ENCODE results near the gene ATP10A.

Gene ATP10A

GRCh38 chr15:25676070-25676469 lies 187.1 kb downstream of the ATP10A start:
- H3K4me3 ChIP-seq (ENCODE audit: low read depth in 1 of 2, low read length in 2 of 2): no peak overlapping the region

GRCh38 chr15:25675396-25675795 lies 187.7 kb downstream of the ATP10A start:
- Histone ChIP-seq H3K27ac (ENCODE audit: low read depth, low read length) (no peak overlapping the region), H3K27me3 (ENCODE audit: control insufficient read depth in 1 of 2, insufficient read depth in 2 of 2, low read length in 2 of 2) (no peaks in the 10 kb centered on the region), H3K9ac (ENCODE audit: low read depth in 1 of 2, low read length in 2 of 2) (no peak overlapping the region), H3K36me3 (ENCODE audit: control insufficient read depth in 1 of 2, insufficient read depth in 2 of 2, low read length in 2 of 2) (no peaks in the 10 kb centered on the region), H3K4me1 (ENCODE audit: control insufficient read depth in 1 of 2, insufficient read depth in 2 of 2, low read length in 2 of 2) (peaks cover 0 to under 1% of the 10 kb centered on the region in 2 donors), H3K9me3 (ENCODE audit: control insufficient read depth in 1 of 2, low read length in 2 of 2) (peaks cover 16 to 33% of the 10 kb centered on the region in 2 donors), H3K4me3 (ENCODE audit: low read depth in 1 of 2, low read length in 2 of 2) (no peak overlapping the region)

More at GRCh38 chr15:25676070-25676469, 187.1 kb downstream of the ATP10A start:
- Histone ChIP-seq H3K36me3 (ENCODE audit: control insufficient read depth in 1 of 2, insufficient read depth in 2 of 2, low read length in 2 of 2) (no peaks in the 10 kb centered on the region), H3K27me3 (ENCODE audit: control insufficient read depth in 1 of 2, insufficient read depth in 2 of 2, low read length in 2 of 2) (no peaks in the 10 kb centered on the region), H3K4me1 (ENCODE audit: control insufficient read depth in 1 of 2, insufficient read depth in 2 of 2, low read length in 2 of 2) (no peaks in the 10 kb centered on the region), H3K9me3 (ENCODE audit: control insufficient read depth in 1 of 2, low read length in 2 of 2) (peaks cover 16 to 37% of the 10 kb centered on the region in 2 donors), H3K27ac (ENCODE audit: low read depth, low read length) (no peak overlapping the region), H3K9ac (ENCODE audit: low read depth in 1 of 2, low read length in 2 of 2) (no peak overlapping the region)

GRCh38 chr15:25674913-25675312 lies 188.2 kb downstream of the ATP10A start:
- Histone ChIP-seq H3K36me3 (ENCODE audit: control insufficient read depth in 1 of 2, insufficient read depth in 2 of 2, low read length in 2 of 2) (no peaks in the 10 kb centered on the region), H3K9me3 (ENCODE audit: control insufficient read depth in 1 of 2, low read length in 2 of 2) (peaks cover 13 to 30% of the 10 kb centered on the region in 2 donors), H3K27ac (ENCODE audit: low read depth, low read length) (no peak overlapping the region), H3K9ac (ENCODE audit: low read depth in 1 of 2, low read length in 2 of 2) (no peak overlapping the region), H3K4me3 (ENCODE audit: low read depth in 1 of 2, low read length in 2 of 2) (no peak overlapping the region), H3K4me1 (ENCODE audit: control insufficient read depth in 1 of 2, insufficient read depth in 2 of 2, low read length in 2 of 2) (peaks cover 0 to 3% of the 10 kb centered on the region in 2 donors), H3K27me3 (ENCODE audit: control insufficient read depth in 1 of 2, insufficient read depth in 2 of 2, low read length in 2 of 2) (no peaks in the 10 kb centered on the region)

- no peak overlapping the region for H3K9ac ChIP-seq (ENCODE audit: low read depth in 1 of 2, low read length in 2 of 2)
- H3K27me3 ChIP-seq (ENCODE audit: control insufficient read depth in 1 of 2, insufficient read depth in 2 of 2, low read length in 2 of 2): no peaks in the 10 kb centered on the region
- H3K9me3 ChIP-seq (ENCODE audit: control insufficient read depth in 1 of 2, low read length in 2 of 2): peaks cover 13 to 30% of the 10 kb centered on the region in 2 donors
- no peaks in the 10 kb centered on the region for H3K36me3 ChIP-seq (ENCODE audit: control insufficient read depth in 1 of 2, insufficient read depth in 2 of 2, low read length in 2 of 2)
- peaks cover 0 to 3% of the 10 kb centered on the region in 2 donors for H3K4me1 ChIP-seq (ENCODE audit: control insufficient read depth in 1 of 2, insufficient read depth in 2 of 2, low read length in 2 of 2)
- no peak overlapping the region for H3K27ac ChIP-seq (ENCODE audit: low read depth, low read length)
- no peak overlapping the region for H3K4me3 ChIP-seq (ENCODE audit: low read depth in 1 of 2, low read length in 2 of 2)
These were observed 189.2 kb downstream of the ATP10A start for GRCh38 chr15:25673972-25674371.

GRCh38 chr15:25673351-25673750 lies 189.8 kb downstream of the ATP10A start:
- no peaks in the 10 kb centered on the region for H3K27me3 ChIP-seq (ENCODE audit: control insufficient read depth in 1 of 2, insufficient read depth in 2 of 2, low read length in 2 of 2)
- no peak overlapping the region for H3K27ac ChIP-seq (ENCODE audit: low read depth, low read length)
- peaks cover 13 to 28% of the 10 kb centered on the region in 2 donors for H3K9me3 ChIP-seq (ENCODE audit: control insufficient read depth in 1 of 2, low read length in 2 of 2)
- H3K9ac ChIP-seq (ENCODE audit: low read depth in 1 of 2, low read length in 2 of 2): no peak overlapping the region
- H3K36me3 ChIP-seq (ENCODE audit: control insufficient read depth in 1 of 2, insufficient read depth in 2 of 2, low read length in 2 of 2): no peaks in the 10 kb centered on the region
- peaks cover 0 to 3% of the 10 kb centered on the region in 2 donors for H3K4me1 ChIP-seq (ENCODE audit: control insufficient read depth in 1 of 2, insufficient read depth in 2 of 2, low read length in 2 of 2)
- no peak overlapping the region for H3K4me3 ChIP-seq (ENCODE audit: low read depth in 1 of 2, low read length in 2 of 2)

GRCh38 chr15:25671132-25671531 lies 192.0 kb downstream of the ATP10A start:
- Histone ChIP-seq H3K4me3 (ENCODE audit: low read depth in 1 of 2, low read length in 2 of 2) (no peak overlapping the region), H3K4me1 (ENCODE audit: control insufficient read depth in 1 of 2, insufficient read depth in 2 of 2, low read length in 2 of 2) (peaks cover 0 to 3% of the 10 kb centered on the region in 2 donors), H3K9ac (ENCODE audit: low read depth in 1 of 2, low read length in 2 of 2) (no peak overlapping the region), H3K36me3 (ENCODE audit: control insufficient read depth in 1 of 2, insufficient read depth in 2 of 2, low read length in 2 of 2) (no peaks in the 10 kb centered on the region), H3K27ac (ENCODE audit: low read depth, low read length) (no peak overlapping the region), H3K9me3 (ENCODE audit: control insufficient read depth in 1 of 2, low read length in 2 of 2) (peaks cover 16 to 19% of the 10 kb centered on the region in 2 donors), H3K27me3 (ENCODE audit: control insufficient read depth in 1 of 2, insufficient read depth in 2 of 2, low read length in 2 of 2) (no peaks in the 10 kb centered on the region)

GRCh38 chr15:25670621-25671020 lies 192.5 kb downstream of the ATP10A start:
- H3K9ac ChIP-seq (ENCODE audit: low read depth in 1 of 2, low read length in 2 of 2): no peak overlapping the region
- peaks cover 16 to 18% of the 10 kb centered on the region in 2 donors for H3K9me3 ChIP-seq (ENCODE audit: control insufficient read depth in 1 of 2, low read length in 2 of 2)
- peaks cover 0 to 3% of the 10 kb centered on the region in 2 donors for H3K4me1 ChIP-seq (ENCODE audit: control insufficient read depth in 1 of 2, insufficient read depth in 2 of 2, low read length in 2 of 2)
- no peaks in the 10 kb centered on the region for H3K36me3 ChIP-seq (ENCODE audit: control insufficient read depth in 1 of 2, insufficient read depth in 2 of 2, low read length in 2 of 2)
- H3K27ac ChIP-seq (ENCODE audit: low read depth, low read length): no peak overlapping the region
- H3K27me3 ChIP-seq (ENCODE audit: control insufficient read depth in 1 of 2, insufficient read depth in 2 of 2, low read length in 2 of 2): no peaks in the 10 kb centered on the region
- no peak overlapping the region for H3K4me3 ChIP-seq (ENCODE audit: low read depth in 1 of 2, low read length in 2 of 2)

GRCh38 chr15:25670025-25670554 lies 193.0 kb downstream of the ATP10A start:
- H3K9ac ChIP-seq (ENCODE audit: low read depth in 1 of 2, low read length in 2 of 2): no peak overlapping the region
- H3K27me3 ChIP-seq (ENCODE audit: control insufficient read depth in 1 of 2, insufficient read depth in 2 of 2, low read length in 2 of 2): no peaks in the 10 kb centered on the region
- peaks cover 0 to 3% of the 10 kb centered on the region in 2 donors for H3K4me1 ChIP-seq (ENCODE audit: control insufficient read depth in 1 of 2, insufficient read depth in 2 of 2, low read length in 2 of 2)
- H3K4me3 ChIP-seq (ENCODE audit: low read depth in 1 of 2, low read length in 2 of 2): no peak overlapping the region
- H3K36me3 ChIP-seq (ENCODE audit: control insufficient read depth in 1 of 2, insufficient read depth in 2 of 2, low read length in 2 of 2): no peaks in the 10 kb centered on the region
- no peak overlapping the region for H3K27ac ChIP-seq (ENCODE audit: low read depth, low read length)
- peaks cover 16 to 18% of the 10 kb centered on the region in 2 donors for H3K9me3 ChIP-seq (ENCODE audit: control insufficient read depth in 1 of 2, low read length in 2 of 2)

GRCh38 chr15:25668901-25669300 lies 194.2 kb downstream of the ATP10A start:
- Histone ChIP-seq H3K9me3 (ENCODE audit: control insufficient read depth in 1 of 2, low read length in 2 of 2) (peaks cover 12 to 18% of the 10 kb centered on the region in 2 donors), H3K27me3 (ENCODE audit: control insufficient read depth in 1 of 2, insufficient read depth in 2 of 2, low read length in 2 of 2) (no peaks in the 10 kb centered on the region), H3K4me1 (ENCODE audit: control insufficient read depth in 1 of 2, insufficient read depth in 2 of 2, low read length in 2 of 2) (peaks cover 0 to 3% of the 10 kb centered on the region in 2 donors), H3K4me3 (ENCODE audit: low read depth in 1 of 2, low read length in 2 of 2) (no peak overlapping the region), H3K36me3 (ENCODE audit: control insufficient read depth in 1 of 2, insufficient read depth in 2 of 2, low read length in 2 of 2) (no peaks in the 10 kb centered on the region), H3K27ac (ENCODE audit: low read depth, low read length) (no peak overlapping the region), H3K9ac (ENCODE audit: low read depth in 1 of 2, low read length in 2 of 2) (no peak overlapping the region)

- Histone ChIP-seq H3K27ac (ENCODE audit: low read depth, low read length) (no peak overlapping the region), H3K4me1 (ENCODE audit: control insufficient read depth in 1 of 2, insufficient read depth in 2 of 2, low read length in 2 of 2) (peaks cover 0 to 3% of the 10 kb centered on the region in 2 donors), H3K27me3 (ENCODE audit: control insufficient read depth in 1 of 2, insufficient read depth in 2 of 2, low read length in 2 of 2) (no peaks in the 10 kb centered on the region), H3K4me3 (ENCODE audit: low read depth in 1 of 2, low read length in 2 of 2) (no peak overlapping the region), H3K9ac (ENCODE audit: low read depth in 1 of 2, low read length in 2 of 2) (no peak overlapping the region), H3K9me3 (ENCODE audit: control insufficient read depth in 1 of 2, low read length in 2 of 2) (peaks cover 12 to 13% of the 10 kb centered on the region in 2 donors), H3K36me3 (ENCODE audit: control insufficient read depth in 1 of 2, insufficient read depth in 2 of 2, low read length in 2 of 2) (no peaks in the 10 kb centered on the region)
These were observed 194.8 kb downstream of the ATP10A start for GRCh38 chr15:25668236-25668795.

Data from duodenal mucosa (tissue), 2 donors.